Stimulated activated CD4-positive, alpha-beta T cell treated with anti-CD3 and anti-CD28 coated beads, Interleukin-4, amount 100 ng/mL, for 48 hours (primary cell): ENCODE data around the gene ZCCHC24.
A peak's percentile ranks its signal among the peaks of the same experiment; 100 is the strongest.

Source experiments
- DNase-seq, 2 donors: peaks; one replicate each; pipeline ENCODE4 v3.0.0-alpha.2; 2020; ENCODE audit warnings: low read depth in 2 of 2

Gene ZCCHC24

GRCh38 chr10:79445161-79445976 is at the start of gene ZCCHC24:
TSS of gene ZCCHC24 (minus strand) at chr10:79445624. CDS start at chr10:79445440, 184 bp downstream.
- DNase-seq, result peak; percentile 89

GRCh38 chr10:79493806-79494205 is 48.4 kb upstream of the ZCCHC24 start:
- DNase-seq, result no peak

- DNase-seq, result no peak
These were observed 47.4 kb upstream of the ZCCHC24 start for GRCh38 chr10:79492839-79493238.

- no peak for DNase-seq
These were observed 46.8 kb upstream of the ZCCHC24 start for GRCh38 chr10:79492256-79492655.

- DNase-seq, result no peak
These were observed 45.9 kb upstream of the ZCCHC24 start for GRCh38 chr10:79491143-79491835.

- no peak for DNase-seq
These were observed 45.1 kb upstream of the ZCCHC24 start for GRCh38 chr10:79490400-79491142.

GRCh38 chr10:79488870-79489269 is 43.4 kb upstream of the ZCCHC24 start:
- no peak for DNase-seq

GRCh38 chr10:79488336-79488735 is 42.9 kb upstream of the ZCCHC24 start:
- no peak for DNase-seq

GRCh38 chr10:79487296-79488194 is 42.1 kb upstream of the ZCCHC24 start:
- no peak for DNase-seq

GRCh38 chr10:79484476-79484875 is 39.1 kb upstream of the ZCCHC24 start:
- DNase-seq, result no peak

GRCh38 chr10:79483948-79484347 is 38.5 kb upstream of the ZCCHC24 start:
- DNase-seq, result no peak

GRCh38 chr10:79483299-79483698 is 37.9 kb upstream of the ZCCHC24 start:
- no peak for DNase-seq

GRCh38 chr10:79482741-79483140 is 37.3 kb upstream of the ZCCHC24 start:
- DNase-seq, result no peak

GRCh38 chr10:79482304-79482703 is 36.9 kb upstream of the ZCCHC24 start:
- no peak for DNase-seq

GRCh38 chr10:79479283-79479909 is 34.0 kb upstream of the ZCCHC24 start:
- no peak for DNase-seq

GRCh38 chr10:79477456-79477855 is 32.0 kb upstream of the ZCCHC24 start:
- no peak for DNase-seq

GRCh38 chr10:79476645-79477044 is 31.2 kb upstream of the ZCCHC24 start:
- no peak for DNase-seq

- no peak for DNase-seq
These were observed 30.5 kb upstream of the ZCCHC24 start for GRCh38 chr10:79475877-79476276.

- no peak for DNase-seq
These were observed 29.8 kb upstream of the ZCCHC24 start for GRCh38 chr10:79475119-79475653.

GRCh38 chr10:79473496-79474095 is 28.2 kb upstream of the ZCCHC24 start:
- DNase-seq, result no peak
